ENCODE measurements around the gene IMP4. TPM values are rescaled to one million over a fixed set of nuclear protein-coding genes. Genes with fewer than 3 reads are reported as not detected.

The IMP4 gene
- total and polyA plus RNA-seq, 2 of the 13 experiments (the other 11 are each of a cell fraction or from before 2014, with no cell fraction given) = 142 to 158 TPM

DNA sequence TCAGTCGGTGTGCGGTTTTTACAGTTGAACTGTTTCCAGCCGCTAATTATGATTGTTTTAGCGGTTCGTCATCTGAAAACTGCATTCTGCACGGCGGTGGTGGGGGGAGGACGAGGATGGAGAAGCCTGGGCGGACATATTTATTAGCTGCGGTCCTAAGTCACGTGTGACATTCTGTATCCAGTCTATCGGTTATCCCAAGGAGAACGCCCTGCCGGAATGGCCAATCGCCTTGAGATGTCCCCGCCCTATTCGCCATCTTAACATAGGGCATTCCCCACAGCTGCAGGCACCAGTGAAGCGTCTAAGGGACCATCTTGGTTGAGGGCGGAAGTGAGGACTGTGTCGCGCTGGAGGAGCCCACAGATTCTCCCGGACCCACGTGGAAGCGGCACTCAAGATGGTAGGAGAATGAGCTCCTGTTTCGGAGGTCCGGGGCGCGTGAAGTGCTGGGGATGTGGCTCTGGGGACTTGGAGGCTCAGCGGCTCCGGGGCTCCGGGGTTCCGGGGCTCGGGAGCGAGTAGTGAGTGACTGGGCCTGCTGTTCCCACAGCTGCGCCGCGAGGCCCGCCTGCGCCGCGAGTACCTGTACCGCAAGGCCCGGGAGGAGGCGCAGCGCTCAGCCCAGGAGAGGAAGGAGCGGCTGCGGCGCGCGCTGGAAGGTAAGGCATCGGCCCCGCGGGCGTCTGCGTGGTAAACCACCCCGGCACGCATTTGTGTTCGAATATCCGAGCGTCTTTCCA, at the start of gene IMP4 (continued):
- peak; percentile 95; the same call in 1 of the 2 replicates for TF ChIP-seq ZNF550 (CRISPR knock-in tag; IDR thresholded peaks at IDR 0.05; ENCODE audit: borderline replicate concordance)
- no peak for TF ChIP-seq ZNF101 (CRISPR knock-in tag; IDR thresholded peaks at IDR 0.05; ENCODE audit: borderline replicate concordance, low read depth)
- TF ChIP-seq SRSF1 (optimal IDR thresholded peaks at IDR 0.05; ENCODE audit: low read depth, low read length) = peak; percentile 65
- no peak for TF ChIP-seq MZF1 (CRISPR knock-in tag; IDR thresholded peaks at IDR 0.05; ENCODE audit: borderline replicate concordance)
- peak; percentile 77; the same call in 1 of the 2 replicates for TF ChIP-seq ATF7-NPFF (CRISPR knock-in tag; IDR thresholded peaks at IDR 0.05; ENCODE audit: low read depth)
- TF ChIP-seq ZNF17 (CRISPR knock-in tag; IDR thresholded peaks at IDR 0.05) = no peak
- TF ChIP-seq RCOR2 (CRISPR knock-in tag; IDR thresholded peaks at IDR 0.05) = no peak
- TF ChIP-seq ZNF282 (IDR thresholded peaks at IDR 0.05; ENCODE audit: partially characterized antibody) = no peak
- no peak for TF ChIP-seq SRSF4 (IDR thresholded peaks at IDR 0.05; ENCODE audit: low read depth, low read length, poor library complexity, severe bottlenecking)
- peak; percentile 89; the same call in 1 of the 2 replicates for TF ChIP-seq ZNF225 (CRISPR knock-in tag; IDR thresholded peaks at IDR 0.05)
- TF ChIP-seq HMGA1 (CRISPR knock-in tag; conservative IDR thresholded peaks at IDR 0.05) = no peak
- TF ChIP-seq SP2 (CRISPR knock-in tag; IDR thresholded peaks at IDR 0.05) = peak; percentile 77
- TF ChIP-seq ZNF7 (CRISPR knock-in tag; IDR thresholded peaks at IDR 0.05) = no peak
- 0 out of 2 replicates have a peak, but pooled peaks have one; percentile 14 for TF ChIP-seq ZMYM2 (CRISPR knock-in tag; IDR thresholded peaks at IDR 0.05)
- TF ChIP-seq, protein P1, sequence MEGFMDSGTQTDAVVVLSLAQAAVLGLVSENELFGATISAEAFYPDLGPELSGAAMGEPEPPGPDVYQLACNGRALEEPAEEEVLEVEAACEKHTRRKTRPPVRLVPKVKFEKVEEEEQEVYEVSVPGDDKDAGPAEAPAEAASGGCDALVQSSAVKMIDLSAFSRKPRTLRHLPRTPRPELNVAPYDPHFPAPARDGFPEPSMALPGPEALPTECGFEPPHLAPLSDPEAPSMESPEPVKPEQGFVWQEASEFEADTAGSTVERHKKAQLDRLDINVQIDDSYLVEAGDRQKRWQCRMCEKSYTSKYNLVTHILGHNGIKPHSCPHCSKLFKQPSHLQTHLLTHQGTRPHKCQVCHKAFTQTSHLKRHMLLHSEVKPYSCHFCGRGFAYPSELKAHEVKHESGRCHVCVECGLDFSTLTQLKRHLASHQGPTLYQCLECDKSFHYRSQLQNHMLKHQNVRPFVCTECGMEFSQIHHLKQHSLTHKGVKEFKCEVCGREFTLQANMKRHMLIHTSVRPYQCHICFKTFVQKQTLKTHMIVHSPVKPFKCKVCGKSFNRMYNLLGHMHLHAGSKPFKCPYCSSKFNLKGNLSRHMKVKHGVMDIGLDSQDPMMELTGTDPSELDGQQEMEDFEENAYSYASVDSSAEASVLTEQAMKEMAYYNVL (CRISPR knock-in tag; IDR thresholded peaks at IDR 0.05; ENCODE audit: borderline replicate concordance) = peak; percentile 77; the same call in 1 of the 2 replicates
- TF ChIP-seq RXRB (CRISPR knock-in tag; IDR thresholded peaks at IDR 0.05; ENCODE audit: borderline replicate concordance) = peak; percentile 60; the same call in 1 of the 2 replicates
- peak; percentile 74; the same call in 1 of the 2 replicates for TF ChIP-seq FOXK1 (CRISPR knock-in tag; IDR thresholded peaks at IDR 0.05; ENCODE audit: borderline replicate concordance, low read depth)
- TF ChIP-seq, protein P2, sequence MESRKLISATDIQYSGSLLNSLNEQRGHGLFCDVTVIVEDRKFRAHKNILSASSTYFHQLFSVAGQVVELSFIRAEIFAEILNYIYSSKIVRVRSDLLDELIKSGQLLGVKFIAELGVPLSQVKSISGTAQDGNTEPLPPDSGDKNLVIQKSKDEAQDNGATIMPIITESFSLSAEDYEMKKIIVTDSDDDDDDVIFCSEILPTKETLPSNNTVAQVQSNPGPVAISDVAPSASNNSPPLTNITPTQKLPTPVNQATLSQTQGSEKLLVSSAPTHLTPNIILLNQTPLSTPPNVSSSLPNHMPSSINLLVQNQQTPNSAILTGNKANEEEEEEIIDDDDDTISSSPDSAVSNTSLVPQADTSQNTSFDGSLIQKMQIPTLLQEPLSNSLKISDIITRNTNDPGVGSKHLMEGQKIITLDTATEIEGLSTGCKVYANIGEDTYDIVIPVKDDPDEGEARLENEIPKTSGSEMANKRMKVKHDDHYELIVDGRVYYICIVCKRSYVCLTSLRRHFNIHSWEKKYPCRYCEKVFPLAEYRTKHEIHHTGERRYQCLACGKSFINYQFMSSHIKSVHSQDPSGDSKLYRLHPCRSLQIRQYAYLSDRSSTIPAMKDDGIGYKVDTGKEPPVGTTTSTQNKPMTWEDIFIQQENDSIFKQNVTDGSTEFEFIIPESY (CRISPR knock-in tag; IDR thresholded peaks at IDR 0.05) = no peak; the same call in 1 of the 2 replicates
- TF ChIP-seq, protein P3, sequence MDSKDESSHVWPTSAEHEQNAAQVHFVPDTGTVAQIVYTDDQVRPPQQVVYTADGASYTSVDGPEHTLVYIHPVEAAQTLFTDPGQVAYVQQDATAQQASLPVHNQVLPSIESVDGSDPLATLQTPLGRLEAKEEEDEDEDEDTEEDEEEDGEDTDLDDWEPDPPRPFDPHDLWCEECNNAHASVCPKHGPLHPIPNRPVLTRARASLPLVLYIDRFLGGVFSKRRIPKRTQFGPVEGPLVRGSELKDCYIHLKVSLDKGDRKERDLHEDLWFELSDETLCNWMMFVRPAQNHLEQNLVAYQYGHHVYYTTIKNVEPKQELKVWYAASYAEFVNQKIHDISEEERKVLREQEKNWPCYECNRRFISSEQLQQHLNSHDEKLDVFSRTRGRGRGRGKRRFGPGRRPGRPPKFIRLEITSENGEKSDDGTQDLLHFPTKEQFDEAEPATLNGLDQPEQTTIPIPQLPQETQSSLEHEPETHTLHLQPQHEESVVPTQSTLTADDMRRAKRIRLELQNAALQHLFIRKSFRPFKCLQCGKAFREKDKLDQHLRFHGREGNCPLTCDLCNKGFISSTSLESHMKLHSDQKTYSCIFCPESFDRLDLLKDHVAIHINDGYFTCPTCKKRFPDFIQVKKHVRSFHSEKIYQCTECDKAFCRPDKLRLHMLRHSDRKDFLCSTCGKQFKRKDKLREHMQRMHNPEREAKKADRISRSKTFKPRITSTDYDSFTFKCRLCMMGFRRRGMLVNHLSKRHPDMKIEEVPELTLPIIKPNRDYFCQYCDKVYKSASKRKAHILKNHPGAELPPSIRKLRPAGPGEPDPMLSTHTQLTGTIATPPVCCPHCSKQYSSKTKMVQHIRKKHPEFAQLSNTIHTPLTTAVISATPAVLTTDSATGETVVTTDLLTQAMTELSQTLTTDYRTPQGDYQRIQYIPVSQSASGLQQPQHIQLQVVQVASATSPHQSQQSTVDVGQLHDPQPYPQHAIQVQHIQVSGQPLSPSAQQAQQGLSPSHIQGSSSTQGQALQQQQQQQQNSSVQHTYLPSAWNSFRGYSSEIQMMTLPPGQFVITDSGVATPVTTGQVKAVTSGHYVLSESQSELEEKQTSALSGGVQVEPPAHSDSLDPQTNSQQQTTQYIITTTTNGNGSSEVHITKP (CRISPR knock-in tag; IDR thresholded peaks at IDR 0.05; ENCODE audit: low read depth) = peak; percentile 27; the same call in 1 of the 2 replicates
- peak; percentile 47; the same call in 1 of the 2 replicates for TF ChIP-seq SNAPC2 (CRISPR knock-in tag; IDR thresholded peaks at IDR 0.05)
- peak; percentile 72 for TF ChIP-seq REPIN1 (CRISPR knock-in tag; IDR thresholded peaks at IDR 0.05; ENCODE audit: borderline replicate concordance, low read depth)
